HG03095 (cell line): ENCODE measurements around the gene CACNA1B.

Experiments used
- ATAC-seq: cut with Tn5 transposase; IDR thresholded peaks from one replicate; pipeline ENCODE4 v1.9.1; 2021; ENCODE audit warnings: moderate library complexity; ENCODE audit not compliant: unreplicated experiment

The CACNA1B gene

DNA sequence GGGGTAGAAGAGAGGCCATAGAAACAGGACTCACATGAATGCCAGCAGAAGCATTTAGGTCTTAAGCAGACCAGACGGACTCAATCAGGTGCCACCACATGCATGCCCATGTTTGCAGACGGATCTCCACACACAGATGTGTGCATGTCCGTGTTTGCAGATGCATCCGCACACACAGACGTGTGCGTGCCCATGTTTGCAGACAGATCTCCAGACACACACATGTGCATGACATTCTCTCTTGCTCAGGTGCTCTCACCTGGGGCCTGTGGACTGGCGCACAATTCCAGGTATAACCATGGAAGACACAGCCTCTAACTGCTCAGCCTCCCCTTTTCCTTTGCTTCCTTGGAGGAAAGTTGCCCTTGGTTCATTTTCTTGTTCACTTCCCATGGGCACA lies 148.3 kb downstream of the CACNA1B start:
- no peak for ATAC-seq

DNA sequence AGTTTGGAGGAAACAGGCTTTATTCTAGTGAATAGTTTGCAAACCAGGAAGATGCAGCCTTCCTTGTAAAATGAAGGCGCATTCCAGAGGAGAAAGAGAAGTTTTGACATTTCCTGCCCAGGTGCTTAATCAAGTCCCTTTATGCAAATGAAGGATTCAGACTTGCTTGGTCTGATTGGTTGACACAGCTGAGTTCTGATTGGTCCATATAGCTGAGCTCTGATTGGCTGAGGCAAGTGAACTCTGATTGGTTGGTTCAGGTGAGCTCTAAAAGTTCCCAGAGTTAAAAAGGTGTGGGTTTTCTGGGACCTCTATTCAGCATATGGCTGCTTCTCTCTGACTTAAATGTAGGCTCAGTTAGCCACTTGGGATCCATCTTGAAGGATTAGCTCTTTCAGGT lies 151.0 kb downstream of the CACNA1B start:
- ATAC-seq, result no peak

DNA sequence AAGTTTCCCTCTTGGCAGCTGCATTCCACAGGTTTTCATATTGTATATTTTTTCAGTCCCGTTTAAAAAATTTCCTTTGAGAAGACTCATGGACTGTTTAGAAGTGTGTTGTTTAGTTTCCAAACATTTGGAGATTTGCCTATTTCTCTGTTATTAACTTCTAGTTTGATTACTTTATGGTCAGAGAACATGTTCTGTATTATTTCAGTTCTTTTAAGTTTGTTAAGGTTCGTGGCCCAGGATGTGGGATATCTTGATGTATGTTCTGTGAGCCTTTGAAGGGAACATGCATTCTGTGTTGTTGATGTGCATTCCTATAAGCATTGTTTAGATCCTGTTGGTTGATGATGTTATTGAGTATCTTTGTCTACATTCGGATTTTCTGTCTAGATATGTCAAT lies 153.6 kb downstream of the CACNA1B start:
- ATAC-seq, result no peak

DNA sequence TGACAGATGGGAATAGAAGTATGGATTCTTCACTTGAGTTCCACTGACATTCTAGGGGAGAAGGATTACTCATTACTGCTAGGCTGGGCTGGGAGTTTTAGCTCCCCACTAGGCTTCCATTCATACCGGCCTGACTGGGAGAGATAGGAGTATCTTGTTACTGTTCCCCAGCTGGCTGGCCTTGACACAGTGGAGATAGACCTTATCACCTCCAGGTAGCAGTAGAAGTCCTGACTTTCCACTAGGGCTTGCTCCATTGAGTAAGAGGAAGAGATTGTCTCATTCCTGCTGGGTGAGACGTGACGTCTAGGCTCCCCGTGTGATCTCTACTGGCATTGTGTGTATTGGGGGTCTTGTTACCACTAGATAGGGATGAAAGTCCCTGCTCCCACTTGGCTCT lies 156.4 kb downstream of the CACNA1B start:
- ATAC-seq, result no peak

DNA sequence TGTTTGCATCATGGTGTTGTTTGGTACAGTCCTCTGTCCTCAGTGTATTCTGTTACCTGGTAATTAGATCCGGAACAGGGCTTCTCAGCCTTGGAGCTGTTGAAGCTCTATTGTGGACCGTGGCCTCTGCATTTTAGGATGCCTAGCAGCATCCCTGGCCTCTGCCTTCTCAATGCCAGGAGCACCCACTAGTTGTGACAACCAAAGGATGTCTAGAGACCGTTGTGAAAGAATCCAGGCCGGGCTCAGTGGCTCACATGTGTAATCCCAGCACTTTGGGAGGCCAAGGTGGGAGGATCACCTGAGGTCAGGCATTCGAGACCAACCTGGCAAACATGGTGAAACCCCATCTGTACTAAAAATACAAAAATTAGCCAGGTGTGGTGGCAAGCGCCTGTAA lies 159.6 kb downstream of the CACNA1B start:
- no peak for ATAC-seq

DNA sequence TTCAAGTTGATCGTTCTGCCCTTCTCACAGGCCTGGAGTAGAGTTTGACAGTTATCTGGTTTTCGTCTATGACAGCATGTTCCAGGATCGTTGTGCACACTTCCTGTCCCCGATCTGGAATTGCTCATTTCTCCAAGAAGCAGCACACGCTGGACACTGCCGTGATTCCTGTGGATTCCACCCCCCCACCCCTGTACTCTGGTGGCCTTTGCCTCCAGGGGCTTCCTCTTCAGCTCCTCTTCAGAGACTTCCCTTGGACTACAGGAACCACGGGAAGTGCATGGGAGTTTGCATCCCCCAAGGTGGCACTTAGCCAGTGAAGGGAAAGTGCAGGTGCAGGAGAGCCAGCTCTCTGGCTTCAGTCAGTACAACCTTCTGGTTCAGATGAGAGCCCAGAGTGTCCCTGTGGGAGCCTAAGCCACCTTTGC lies 160.7 kb downstream of the CACNA1B start:
- no peak for ATAC-seq

DNA sequence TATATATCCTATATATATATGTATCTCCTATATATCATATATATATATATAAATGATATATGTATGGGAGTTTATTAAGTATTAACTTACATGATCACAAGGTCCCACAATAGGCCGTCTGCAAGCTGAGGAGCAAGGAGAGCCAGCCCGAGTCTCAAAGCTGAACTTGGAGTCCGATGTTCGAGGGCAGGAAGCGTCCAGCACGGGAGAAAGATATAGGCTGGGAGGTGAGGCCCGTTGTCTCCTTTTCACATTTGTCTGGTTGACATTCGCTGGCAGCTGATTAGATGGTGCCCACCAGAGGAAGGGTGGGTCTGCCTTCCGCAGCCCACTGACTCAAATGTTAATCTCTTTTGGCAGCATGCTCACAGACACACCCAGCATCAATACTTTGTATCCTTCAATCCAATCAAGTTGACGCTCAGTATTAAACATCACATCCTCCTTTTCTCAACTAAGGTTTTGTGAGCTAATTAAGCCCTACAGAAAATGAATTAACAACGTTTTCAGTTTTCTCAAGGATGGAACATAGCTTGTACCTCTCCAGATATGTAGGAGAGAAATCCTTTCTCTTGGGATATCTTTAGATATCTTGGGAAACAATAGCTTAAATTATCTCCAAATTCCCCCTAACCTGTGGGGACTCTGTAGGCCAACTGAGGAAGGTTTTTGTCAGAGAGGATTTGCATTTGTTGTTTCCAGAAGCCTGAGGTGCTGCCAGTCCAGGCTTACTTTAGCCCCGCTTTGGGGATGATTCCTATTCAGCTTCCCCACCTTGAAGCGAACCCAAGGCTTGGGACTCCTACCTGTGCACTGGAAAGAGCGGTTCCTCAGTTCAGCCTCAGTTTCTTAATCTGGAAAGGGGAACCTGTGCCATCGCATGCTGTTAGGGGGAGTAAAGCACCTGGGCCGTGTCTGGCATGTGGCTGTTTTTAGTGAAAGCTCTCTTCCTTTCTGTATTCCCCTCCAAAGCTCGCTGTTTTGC lies 163.2 kb downstream of the CACNA1B start:
- no peak for ATAC-seq

DNA sequence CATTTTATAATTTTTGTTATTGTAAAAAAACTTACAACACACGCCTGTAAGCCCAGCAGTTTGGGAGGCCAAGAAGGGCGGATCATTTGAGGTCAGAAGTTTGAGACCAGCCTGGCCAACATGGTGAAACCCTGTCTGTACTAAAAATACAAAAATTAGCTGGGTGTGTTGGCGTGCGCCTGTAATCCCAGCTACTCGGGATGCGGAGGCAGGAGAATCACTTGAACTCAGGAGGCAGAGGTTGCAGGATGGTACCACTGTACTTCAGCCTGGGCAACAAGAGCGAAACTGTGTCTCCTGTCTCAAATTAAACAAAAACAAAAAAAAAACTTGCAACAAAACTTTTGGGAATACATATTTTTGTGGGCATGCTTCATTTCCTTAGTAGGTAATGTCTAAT lies 164.6 kb downstream of the CACNA1B start:
- ATAC-seq, result no peak

DNA sequence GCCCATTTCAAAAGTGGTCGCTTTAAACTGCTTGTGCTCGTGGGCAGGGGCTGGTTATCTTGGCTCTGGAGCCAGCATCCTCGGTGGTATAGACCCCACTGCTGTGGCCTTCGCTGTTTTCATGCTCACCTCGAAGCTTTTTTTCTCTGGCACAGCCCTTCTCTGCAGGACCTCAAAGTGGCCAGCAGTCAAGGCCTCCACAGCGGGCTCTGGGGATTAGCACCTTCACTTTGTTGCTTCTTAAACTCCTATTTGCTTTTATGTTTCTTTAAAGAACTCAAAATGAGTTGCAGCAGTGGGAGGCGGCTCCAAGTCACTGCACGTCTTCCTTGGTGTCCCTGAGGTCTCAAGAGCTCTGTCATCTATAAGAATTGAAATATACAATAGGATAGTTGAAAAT lies 165.1 kb downstream of the CACNA1B start:
- no peak for ATAC-seq

DNA sequence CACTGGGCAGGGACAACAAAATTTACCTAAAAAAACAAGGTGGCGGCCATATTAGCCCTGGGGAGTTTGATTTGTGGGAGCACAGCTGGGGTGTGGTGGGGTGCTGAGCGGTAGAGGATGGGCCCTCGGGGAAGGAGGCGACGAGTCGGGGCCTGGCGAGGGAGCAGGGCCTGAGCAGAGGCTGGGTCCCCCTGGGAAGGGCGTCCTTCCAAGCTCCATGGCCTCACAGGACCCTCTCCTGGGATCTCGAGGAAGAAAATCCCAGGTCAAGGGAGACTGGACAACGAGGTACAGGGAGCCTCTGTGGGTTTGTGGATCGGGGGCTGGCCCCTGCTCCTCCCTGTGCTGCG lies 165.5 kb downstream of the CACNA1B start:
- ATAC-seq, result no peak

DNA sequence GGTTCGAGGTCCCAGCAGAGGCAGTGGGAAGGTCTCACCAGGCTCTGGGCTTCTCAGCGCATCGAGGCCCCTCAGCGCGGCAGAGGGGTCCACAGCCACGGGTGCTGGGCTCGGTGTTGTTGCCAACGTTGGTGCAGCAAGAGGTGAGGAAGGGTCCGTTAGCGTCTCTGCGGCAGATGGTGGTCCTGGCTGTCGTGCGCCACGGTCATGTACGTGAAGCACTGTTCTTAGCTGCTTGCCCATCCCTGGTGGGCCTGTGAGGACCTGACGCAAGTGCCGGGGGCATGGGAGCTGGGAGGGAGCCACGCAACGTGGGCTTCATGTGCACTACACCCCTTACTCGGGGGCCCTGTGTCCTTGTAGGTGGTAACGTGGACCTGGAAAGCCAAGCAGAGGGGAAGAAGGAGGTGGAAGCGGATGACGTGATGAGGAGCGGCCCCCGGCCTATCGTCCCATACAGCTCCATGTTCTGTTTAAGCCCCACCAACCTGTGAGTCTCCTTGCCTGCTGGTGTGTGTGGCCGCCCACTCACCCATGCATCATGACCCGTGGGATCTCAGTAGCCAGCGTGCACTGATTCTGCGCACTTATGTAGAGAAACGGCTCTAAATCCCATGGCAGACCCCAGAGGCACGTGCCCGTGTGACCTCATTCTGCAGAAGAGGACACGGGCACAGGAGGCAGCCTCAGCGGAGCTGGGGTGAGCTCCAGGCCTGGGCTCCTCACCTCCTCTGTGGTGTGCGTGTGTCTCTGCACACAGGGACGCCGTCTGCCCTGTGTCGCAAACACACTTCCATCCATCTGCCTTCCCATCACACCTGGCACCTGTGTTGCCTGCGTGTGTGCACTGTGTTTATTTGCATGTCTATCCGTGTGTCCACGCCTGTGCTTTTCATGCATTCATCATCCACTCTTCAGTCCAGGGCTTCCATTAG lies 166.1 kb downstream of the CACNA1B start:
- no peak for ATAC-seq

DNA sequence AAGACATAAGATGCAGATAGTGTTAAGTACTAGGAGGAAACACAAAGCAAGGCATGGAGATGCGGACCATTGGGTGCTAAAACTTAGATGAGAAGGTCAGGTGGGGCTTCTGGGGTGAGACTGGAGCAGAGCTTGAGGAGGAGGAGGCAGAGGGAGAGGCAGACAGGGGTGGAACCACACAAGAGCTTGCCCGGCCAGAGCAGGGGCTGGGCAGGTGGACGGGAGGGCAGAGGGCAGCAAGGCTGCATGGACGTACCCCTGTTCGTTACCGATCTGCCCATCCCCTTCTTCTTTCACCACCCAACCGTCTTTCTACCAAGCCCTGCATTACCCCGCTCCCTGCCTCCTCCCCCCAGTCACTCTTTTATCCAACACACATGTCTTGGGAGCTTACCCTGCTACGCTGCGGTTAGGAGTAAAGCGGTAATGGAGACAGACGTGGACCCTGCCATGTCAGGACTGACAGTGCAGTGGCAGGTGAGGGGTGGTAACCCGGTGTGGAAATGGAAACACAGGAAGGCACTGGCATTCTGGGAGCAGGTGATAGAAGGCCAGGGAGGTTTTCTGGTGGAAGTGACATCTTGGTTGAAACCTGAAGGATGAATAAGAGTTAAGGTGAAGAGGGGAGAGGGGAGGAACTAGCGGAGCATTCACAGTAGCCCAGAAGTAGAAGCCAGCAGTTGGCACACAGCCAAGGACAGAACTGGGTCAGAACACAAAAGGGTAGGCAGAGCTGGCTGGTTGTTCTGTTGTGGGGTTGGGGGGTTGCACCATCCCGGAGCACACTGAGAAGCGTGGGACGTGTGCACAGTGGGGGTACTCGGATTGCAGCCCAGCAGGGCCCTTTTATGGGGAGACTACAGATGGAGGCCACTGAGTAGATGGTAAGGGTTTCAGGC lies 167.2 kb downstream of the CACNA1B start:
- no peak for ATAC-seq

DNA sequence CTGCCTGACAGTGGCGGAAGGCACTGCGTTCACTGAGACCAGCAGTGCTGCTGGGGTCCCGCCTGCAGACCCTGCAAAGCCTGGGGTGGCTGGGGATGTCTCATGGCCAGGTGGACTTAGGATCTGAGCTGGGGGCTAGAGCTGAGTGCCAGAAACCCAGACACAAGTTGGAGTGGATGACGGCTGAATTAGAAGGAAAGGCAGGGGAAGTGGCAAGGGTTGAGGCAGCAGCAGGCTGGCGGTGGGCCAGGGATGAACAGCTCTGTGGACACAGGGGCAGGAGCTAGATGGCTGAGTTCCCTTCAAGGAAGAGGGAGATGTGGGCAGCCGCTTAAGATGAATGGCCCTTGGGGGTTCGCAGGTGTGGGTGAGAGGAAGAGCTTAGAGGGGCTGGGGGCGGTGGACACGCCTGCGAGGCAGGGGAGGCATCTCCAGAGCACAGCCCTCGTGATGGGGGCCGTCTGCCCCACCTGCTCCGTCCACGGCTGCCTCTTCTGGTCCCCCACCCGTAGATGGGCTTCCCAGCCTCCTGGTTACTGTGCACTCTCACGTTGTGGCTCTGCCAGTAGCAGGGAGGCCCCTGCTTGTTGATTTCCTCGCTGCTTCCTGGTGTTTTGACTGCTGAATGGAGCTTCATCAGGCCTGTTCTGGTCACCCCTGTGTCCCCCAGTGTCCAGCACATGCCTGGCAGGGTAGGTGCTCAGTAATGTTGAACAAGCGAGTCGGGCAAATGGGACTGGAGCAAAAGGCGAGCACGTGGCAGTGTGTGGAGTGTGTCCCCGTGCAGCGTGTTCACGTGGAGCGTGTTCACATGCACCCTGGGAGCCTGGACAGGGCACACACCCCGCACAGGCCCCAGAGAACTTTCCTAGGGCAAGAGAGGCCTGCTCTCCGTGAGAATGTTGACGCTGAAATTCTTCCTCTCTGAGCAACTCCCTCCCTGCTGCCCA lies 168.2 kb downstream of the CACNA1B start:
- no peak for ATAC-seq

DNA sequence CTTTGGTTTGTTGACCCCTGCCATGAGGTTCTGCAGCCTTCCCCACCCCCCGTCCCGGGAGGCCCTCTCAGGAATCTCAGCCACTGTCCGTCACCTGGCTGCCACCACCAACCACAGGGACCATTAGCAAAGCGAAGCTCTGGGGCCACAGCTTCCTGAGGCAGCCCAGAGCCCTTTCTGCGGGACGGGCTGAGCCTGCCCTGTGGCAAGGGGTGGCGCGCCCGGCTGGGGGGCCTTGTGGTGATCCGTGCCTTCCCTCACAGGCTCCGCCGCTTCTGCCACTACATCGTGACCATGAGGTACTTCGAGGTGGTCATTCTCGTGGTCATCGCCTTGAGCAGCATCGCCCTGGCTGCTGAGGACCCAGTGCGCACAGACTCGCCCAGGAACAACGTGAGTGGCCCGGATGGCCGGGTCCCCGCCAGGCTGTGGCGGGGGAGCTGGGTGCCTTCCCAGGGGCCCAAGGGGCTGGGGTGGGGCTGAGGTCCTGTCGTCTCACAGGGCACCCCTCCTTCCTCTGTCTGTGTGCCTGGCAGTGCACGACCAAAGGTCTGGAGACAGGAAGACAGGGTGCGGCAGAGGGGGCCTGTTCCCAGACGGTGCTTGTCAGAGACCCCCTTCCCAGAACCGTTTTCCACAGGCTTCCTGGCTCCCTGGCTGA lies 169.2 kb downstream of the CACNA1B start:
- no peak for ATAC-seq

DNA sequence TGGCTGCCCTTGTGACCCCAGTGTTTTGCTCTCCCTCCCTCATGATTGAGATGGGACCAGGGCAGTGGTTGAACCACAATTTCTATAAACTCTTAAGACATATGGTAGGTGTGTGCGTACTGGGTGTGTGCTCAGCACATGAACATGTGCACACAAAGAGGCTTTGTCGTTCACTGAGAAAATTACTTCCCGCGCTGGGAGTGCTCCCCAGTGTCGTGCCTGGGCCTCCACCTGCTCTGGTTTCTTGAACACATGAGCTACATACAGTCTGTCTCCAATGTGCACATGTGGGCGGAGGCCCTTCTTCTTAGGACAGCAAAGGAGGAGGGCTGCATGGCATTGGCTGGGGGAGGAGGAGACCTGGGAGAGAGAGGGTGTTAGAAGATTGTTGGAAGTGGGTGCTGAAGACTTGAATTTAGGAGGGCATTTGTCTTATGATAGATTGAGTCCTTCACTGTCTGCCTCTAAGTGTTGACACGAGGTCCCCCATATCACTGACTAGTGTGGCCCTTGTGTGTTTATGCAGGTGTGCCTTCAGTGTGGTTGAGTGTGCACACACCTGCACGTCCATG lies 170.0 kb downstream of the CACNA1B start:
- ATAC-seq, result no peak

DNA sequence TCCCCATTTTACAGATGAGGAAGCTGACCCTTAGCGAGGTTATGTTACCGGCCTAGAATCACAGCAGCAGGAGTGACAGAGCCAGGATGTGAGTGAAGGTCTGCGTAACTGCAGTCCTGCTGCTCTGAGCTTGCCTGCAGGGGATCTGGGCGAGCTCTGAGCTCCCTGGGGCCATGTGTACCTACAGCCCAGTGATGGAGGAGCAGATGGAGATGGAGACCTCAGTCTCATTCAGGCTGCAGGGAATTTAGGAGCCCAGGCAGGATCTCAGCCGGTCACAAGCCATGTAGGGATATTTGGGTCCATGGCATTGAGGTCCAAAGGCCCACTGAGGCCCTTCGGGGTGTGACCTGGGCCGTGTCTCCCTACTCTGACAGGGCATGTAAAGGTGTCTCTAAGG lies 170.6 kb downstream of the CACNA1B start:
- ATAC-seq, result no peak

DNA sequence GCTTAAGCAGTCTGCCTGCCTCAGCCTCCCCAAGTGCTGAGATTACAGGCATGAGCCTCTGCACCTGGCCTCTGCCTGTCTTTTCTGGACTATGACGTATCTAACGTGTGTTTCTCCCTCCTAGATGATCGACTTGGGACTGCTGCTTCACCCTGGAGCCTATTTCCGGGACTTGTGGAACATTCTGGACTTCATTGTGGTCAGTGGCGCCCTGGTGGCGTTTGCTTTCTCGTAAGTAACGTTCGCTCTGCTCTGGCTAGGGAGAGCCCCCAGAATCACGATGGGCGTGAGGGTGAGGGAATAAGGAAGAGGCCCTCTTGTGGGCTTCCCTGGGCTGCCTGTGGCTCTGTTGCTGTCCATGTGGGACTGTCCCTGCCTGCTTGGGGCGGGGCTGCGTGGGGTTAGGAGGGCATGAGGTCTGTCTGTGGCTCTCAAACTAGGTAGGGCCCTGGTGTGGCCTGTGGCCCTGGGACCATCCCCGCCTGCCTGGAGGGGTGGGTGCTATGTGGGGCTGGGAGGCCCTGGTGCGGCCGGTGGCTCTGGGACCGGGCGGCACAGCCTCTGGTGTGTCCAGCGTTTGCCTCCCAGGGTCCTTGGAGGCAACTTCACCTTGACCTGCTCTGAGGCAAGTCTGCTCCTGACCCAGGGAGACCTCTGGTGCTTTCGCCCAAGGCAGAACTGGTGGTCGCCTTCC lies 171.7 kb downstream of the CACNA1B start:
- no peak for ATAC-seq

DNA sequence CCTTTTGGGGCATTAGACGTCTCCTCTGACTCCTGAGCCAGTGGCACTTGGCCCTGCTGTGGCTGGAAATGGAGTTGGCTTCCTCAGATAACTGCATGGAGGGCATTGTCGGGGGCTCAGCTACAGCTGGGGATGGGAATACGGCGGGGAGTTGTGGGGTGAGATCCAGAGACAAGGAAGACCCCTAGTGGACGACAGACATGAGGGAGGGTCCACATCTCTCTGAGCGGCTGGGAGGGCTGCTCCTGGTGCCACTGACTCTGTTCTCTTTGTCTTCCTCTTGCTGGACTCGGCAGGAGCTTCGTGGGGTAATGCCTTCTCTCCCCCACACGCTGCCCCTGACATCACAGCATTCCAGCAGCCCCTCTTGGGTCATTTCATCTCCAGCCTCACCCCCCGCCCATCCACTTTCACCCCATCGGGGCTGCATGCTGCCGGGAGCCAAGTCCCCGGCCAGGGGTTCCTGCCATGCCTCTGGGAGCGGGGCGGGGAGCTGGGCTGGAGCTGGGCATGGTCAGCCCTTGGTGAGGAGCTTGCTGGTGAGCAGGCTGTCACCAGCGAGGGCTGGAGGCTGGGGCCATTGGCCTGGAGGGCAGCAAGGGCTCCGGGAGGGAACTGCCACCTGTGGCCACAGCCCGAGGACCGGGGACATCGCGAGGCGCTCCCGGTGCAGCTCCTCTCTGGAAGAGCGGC lies 172.3 kb downstream of the CACNA1B start:
- ATAC-seq, result no peak
